ENCODE results near the gene KLHL2. TPM values are rescaled to one million over a fixed set of nuclear protein-coding genes. Genes with fewer than 3 reads are reported as not detected.

Gene KLHL2
- total RNA-seq, 6 experiments from 2014 or later = 10.9 to 13.7 (median 11.4) TPM

GRCh38 chr4:165293061-165293460 is 85.7 kb downstream of the KLHL2 start:
- Mint-ChIP-seq H3K4me1 (ENCODE audit: low read depth) (peaks cover 18% of the 10 kb centered on the region), H3K27ac (no peak overlapping the region), H3K36me3 (ENCODE audit: low read depth) (no peaks in the 10 kb centered on the region), H3K4me3 (no peak overlapping the region), H3K27me3 (ENCODE audit: insufficient read depth) (no peaks in the 10 kb centered on the region), H3K9me3 (no peaks in the 10 kb centered on the region)
- DNase-seq = no peak
- TF ChIP-seq, protein P1, sequence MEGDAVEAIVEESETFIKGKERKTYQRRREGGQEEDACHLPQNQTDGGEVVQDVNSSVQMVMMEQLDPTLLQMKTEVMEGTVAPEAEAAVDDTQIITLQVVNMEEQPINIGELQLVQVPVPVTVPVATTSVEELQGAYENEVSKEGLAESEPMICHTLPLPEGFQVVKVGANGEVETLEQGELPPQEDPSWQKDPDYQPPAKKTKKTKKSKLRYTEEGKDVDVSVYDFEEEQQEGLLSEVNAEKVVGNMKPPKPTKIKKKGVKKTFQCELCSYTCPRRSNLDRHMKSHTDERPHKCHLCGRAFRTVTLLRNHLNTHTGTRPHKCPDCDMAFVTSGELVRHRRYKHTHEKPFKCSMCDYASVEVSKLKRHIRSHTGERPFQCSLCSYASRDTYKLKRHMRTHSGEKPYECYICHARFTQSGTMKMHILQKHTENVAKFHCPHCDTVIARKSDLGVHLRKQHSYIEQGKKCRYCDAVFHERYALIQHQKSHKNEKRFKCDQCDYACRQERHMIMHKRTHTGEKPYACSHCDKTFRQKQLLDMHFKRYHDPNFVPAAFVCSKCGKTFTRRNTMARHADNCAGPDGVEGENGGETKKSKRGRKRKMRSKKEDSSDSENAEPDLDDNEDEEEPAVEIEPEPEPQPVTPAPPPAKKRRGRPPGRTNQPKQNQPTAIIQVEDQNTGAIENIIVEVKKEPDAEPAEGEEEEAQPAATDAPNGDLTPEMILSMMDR (IDR thresholded peaks at IDR 0.05) = no peak

GRCh38 chr4:165293927-165294649 is 86.7 kb downstream of the KLHL2 start:
- no peaks in the 10 kb centered on the region for H3K27me3 Mint-ChIP-seq (ENCODE audit: insufficient read depth)
- H3K36me3 Mint-ChIP-seq (ENCODE audit: low read depth) = no peaks in the 10 kb centered on the region
- H3K4me3 Mint-ChIP-seq = no peak overlapping the region
- peaks cover 8% of the 10 kb centered on the region for H3K4me1 Mint-ChIP-seq (ENCODE audit: low read depth)
- TF ChIP-seq, protein P1 (IDR thresholded peaks at IDR 0.05) = no peak
- H3K27ac Mint-ChIP-seq = no peak overlapping the region
- no peak for DNase-seq
- no peaks in the 10 kb centered on the region for H3K9me3 Mint-ChIP-seq

- Mint-ChIP-seq H3K36me3 (ENCODE audit: low read depth) (no peaks in the 10 kb centered on the region), H3K4me1 (ENCODE audit: low read depth) (no peaks in the 10 kb centered on the region; the same call in 1 of the 2 replicates), H3K27ac (no peak overlapping the region), H3K9me3 (no peaks in the 10 kb centered on the region), H3K4me3 (no peak overlapping the region), H3K27me3 (ENCODE audit: insufficient read depth) (no peaks in the 10 kb centered on the region)
- no peak for DNase-seq
- TF ChIP-seq, protein P1 (IDR thresholded peaks at IDR 0.05) = no peak
Measured at GRCh38 chr4:165294907-165295306, 87.5 kb downstream of the KLHL2 start.

DNA sequence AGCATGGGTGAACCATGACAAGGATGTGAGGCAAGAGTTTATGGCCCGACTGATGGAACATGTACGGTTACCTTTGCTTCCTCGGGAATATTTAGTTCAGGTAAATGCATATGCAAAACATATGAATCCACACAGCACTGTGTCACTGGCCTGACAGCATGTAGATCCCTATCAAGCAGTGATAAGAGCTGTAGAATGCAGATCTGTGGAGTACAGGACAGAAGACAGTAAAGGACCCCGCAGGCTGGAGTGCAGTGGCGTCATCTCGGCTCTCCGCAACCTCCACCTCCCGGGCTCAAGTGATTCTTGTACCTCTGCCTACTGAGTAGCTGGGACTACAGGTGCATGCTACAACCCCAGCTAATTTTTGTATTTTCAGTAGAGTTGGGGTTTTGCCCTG is 90.3 kb downstream of the KLHL2 start:
- H3K9me3 Mint-ChIP-seq = no peaks in the 10 kb centered on the region
- peaks cover 23% of the 10 kb centered on the region for H3K4me1 Mint-ChIP-seq (ENCODE audit: low read depth)
- H3K36me3 Mint-ChIP-seq (ENCODE audit: low read depth) = peaks cover 3% of the 10 kb centered on the region; the same call in 1 of the 2 replicates
- TF ChIP-seq, protein P1 (IDR thresholded peaks at IDR 0.05) = no peak
- H3K27ac Mint-ChIP-seq = no peak overlapping the region
- H3K4me3 Mint-ChIP-seq = no peak overlapping the region
- DNase-seq = no peak
- H3K27me3 Mint-ChIP-seq (ENCODE audit: insufficient read depth) = no peaks in the 10 kb centered on the region

GRCh38 chr4:165299399-165300060 is 92.2 kb downstream of the KLHL2 start:
- Mint-ChIP-seq H3K4me3 (no peak overlapping the region), H3K27ac (no peak overlapping the region), H3K36me3 (ENCODE audit: low read depth) (peaks cover 3% of the 10 kb centered on the region; the same call in 1 of the 2 replicates), H3K4me1 (ENCODE audit: low read depth) (peaks cover 29% of the 10 kb centered on the region), H3K27me3 (ENCODE audit: insufficient read depth) (no peaks in the 10 kb centered on the region), H3K9me3 (no peaks in the 10 kb centered on the region)
- TF ChIP-seq, protein P1 (IDR thresholded peaks at IDR 0.05) = no peak
- DNase-seq = no peak
